B cell (primary cell): ENCODE measurements around the gene DCAF15. TPM values are rescaled to one million over a fixed set of nuclear protein-coding genes. Genes with fewer than 3 reads are reported as not detected.

Experiments
- ATAC-seq: fragments of 200-7000 bp; cut with Tn5 transposase; one replicate; pipeline ENCODE4 v1.10.0; 2021; ENCODE audit warnings: low read depth, mild to moderate bottlenecking, moderate number of reproducible peaks, moderate library complexity
- CTCF ChIA-PET: fragments of 350-600 bp; sonication (Branson Sonifier 250); formaldehyde crosslinking; loops from one replicate; lab custom pipeline; 2021; ENCODE audit warnings: antibody characterized with exemption, inconsistent platforms; lab: Charles Lee
- POLR2A ChIA-PET: fragments of 350-600 bp; sonication (Branson Sonifier 250); formaldehyde crosslinking; loops from one replicate; lab custom pipeline; 2021; ENCODE audit warnings: antibody characterized with exemption; lab: Charles Lee
- DNase-seq: peaks from one replicate; pipeline ENCODE4 v3.0.0; 2013
- H2AFZ ChIP-seq: 2 replicates; pipeline ENCODE4 v1.6.1; 2012; ENCODE audit warnings: mild to moderate bottlenecking, low read depth, low read length; ENCODE audit not compliant: insufficient read depth, poor library complexity, severe bottlenecking
- H3K27ac ChIP-seq, 2 donors: 1 replicate in 1 of 2; 2 replicates in 1 of 2; pipeline ENCODE4 v1.5.1; 2012 to 2013; ENCODE audit warnings: low read length in 2 of 2, mild to moderate bottlenecking in 2 of 2, moderate library complexity in 1 of 2
- H3K27me3 ChIP-seq, 4 experiments: fragments of 200-600 bp in 1 of 4; sonication (generic) in 1 of 4; replicated peaks in 1 of 4; 1 replicate in 2 of 4; 2 replicates in 2 of 4; pipeline versions ENCODE4 v1.6.1 to v1.7.0; 2013 to 2016; ENCODE audit warnings: low read length in 3 of 4, mild to moderate bottlenecking in 2 of 4, mixed read lengths in 1 of 4, moderate library complexity in 1 of 4; ENCODE audit not compliant: insufficient read depth in 4 of 4, control insufficient read depth in 3 of 4; ENCODE audit errors: control extremely low read depth in 1 of 4
- H3K36me3 ChIP-seq, 2 experiments: replicated peaks in 1 of 2; 1 replicate in 1 of 2; 2 replicates in 1 of 2; pipeline versions ENCODE4 v1.6.1 to v1.7.1; 2013; ENCODE audit warnings: low read length in 1 of 2; ENCODE audit not compliant: insufficient read depth in 2 of 2, control insufficient read depth in 1 of 2; ENCODE audit errors: control extremely low read depth in 1 of 2, extremely low read depth in 1 of 2
- H3K4me1 ChIP-seq, 2 donors: fragments of 200-600 bp in 1 of 2; sonication (generic) in 1 of 2; 1 replicate in 1 of 2; 2 replicates in 1 of 2; pipeline versions ENCODE4 v1.5.1 to v1.6.1; 2013 to 2017; ENCODE audit warnings: low read length in 2 of 2; ENCODE audit not compliant: control insufficient read depth in 2 of 2, insufficient read depth in 2 of 2
- H3K4me2 ChIP-seq: replicated peaks from 2 replicates; pipeline ENCODE3; 2012; ENCODE audit warnings: mild to moderate bottlenecking, low read depth, low read length; ENCODE audit not compliant: poor library complexity, severe bottlenecking
- H3K4me3 ChIP-seq, 5 experiments: fragments of 200-600 bp in 1 of 5; sonication (generic) in 1 of 5; 1 replicate in 3 of 5; 2 replicates in 2 of 5; pipeline versions ENCODE4 v1.5.1 to v1.7.0; 2011 to 2016; ENCODE audit warnings: low read length in 4 of 5, mild to moderate bottlenecking in 4 of 5, low read depth in 2 of 5, control low read depth in 1 of 5, moderate library complexity in 1 of 5; ENCODE audit not compliant: insufficient read depth in 1 of 5; ENCODE audit errors: control extremely low read depth in 1 of 5, extremely low read depth in 1 of 5
- H3K79me2 ChIP-seq: fragments of 200-600 bp; sonication (generic); one replicate; pipeline ENCODE4 v1.6.0; 2016; ENCODE audit warnings: low read length; ENCODE audit not compliant: control insufficient read depth, insufficient read depth
- H3K9ac ChIP-seq: fragments of 200-600 bp; sonication (generic); 2 replicates; pipeline ENCODE4 v1.6.1; 2017; ENCODE audit warnings: mild to moderate bottlenecking, low read length, moderate library complexity
- H3K9me3 ChIP-seq, 3 donors: one replicate each; pipeline versions ENCODE4 v1.6.1 to v1.7.1; 2013; ENCODE audit warnings: low read length in 2 of 3; ENCODE audit not compliant: control insufficient read depth in 2 of 3, insufficient read depth in 1 of 3; ENCODE audit errors: control extremely low read depth in 1 of 3
- H4K20me1 ChIP-seq: 2 replicates; pipeline ENCODE4 v1.6.0; 2012; ENCODE audit warnings: mild to moderate bottlenecking, low read length; ENCODE audit not compliant: insufficient read depth, control insufficient read depth, poor library complexity, severe bottlenecking
- H3K27ac Mint-ChIP-seq: one replicate; pipeline ENCODE4 v1.8.0; 2021; ENCODE audit warnings: mixed read lengths
- H3K27me3 Mint-ChIP-seq: one replicate; pipeline ENCODE4 v1.8.0; 2021; ENCODE audit warnings: mixed read lengths
- H3K4me1 Mint-ChIP-seq: one replicate; pipeline ENCODE4 v1.8.0; 2021; ENCODE audit warnings: mixed read lengths
- H3K4me3 Mint-ChIP-seq: one replicate; pipeline ENCODE4 v1.8.0; 2021; ENCODE audit warnings: mixed read lengths
- H3K9me3 Mint-ChIP-seq: one replicate; pipeline ENCODE4 v1.8.0; 2022; ENCODE audit warnings: mixed read lengths; ENCODE audit not compliant: insufficient read depth
- CTCF ChIP-seq: fragments of 200-600 bp; IDR thresholded peaks from one replicate; pipeline ENCODE4 v1.8.0; 2022; ENCODE audit warnings: antibody characterized with exemption, mild to moderate bottlenecking
- EZH2 ChIP-seq: IDR thresholded peaks from 2 replicates; pipeline ENCODE4 v1.6.1; 2012; ENCODE audit warnings: borderline replicate concordance, low read depth, mild to moderate bottlenecking, moderate library complexity, low read length; ENCODE audit not compliant: insufficient read depth, poor library complexity, severe bottlenecking
- WGBS: methylation state at CpG from one replicate; pipeline ENCODE4 v1.1.5; 2013; ENCODE audit warnings: missing lambda C conversion rate; ENCODE audit not compliant: insufficient coverage; 5-methylcytosine and 5-hydroxymethylcytosine counted together
- intact Hi-C: fragments of 100-400 bp; cut with micrococcal nuclease; formaldehyde crosslinking; loops from one replicate; pipeline ENCODE4 v1.10.0; 2022
- polyA plus RNA-seq: library from polyadenylated mRNA; depleted of rRNA; stranded (reverse); fragments of >200 nt; gene quantifications from 2 replicates; pipeline ENCODE4 v1.2.3, GENCODE V29; 2012
- total RNA-seq, 2 donors: library from RNA; stranded (reverse); fragments of 120-200 nt in 1 of 2; gene quantifications; 1 replicate in 1 of 2; 2 replicates in 1 of 2; pipeline versions ENCODE4 v1.2.3 to v1.2.4, GENCODE V29; 2013 to 2022

The DCAF15 gene
- total and polyA plus RNA-seq, 2 donors (not counting 1 experiment from before 2014, with no cell fraction given), result 116 to 157 TPM

- CTCF ChIA-PET, result no interaction called here
- TF ChIP-seq EZH2 (no peak), CTCF (no peak)
- peaks cover 1 to 3% of the 10 kb centered on the region in 2 donors for H3K4me1 ChIP-seq
Observed at GRCh38 chr19:13995017-13995728, 42.9 kb downstream of the DCAF15 start.

More at GRCh38 chr19:13995017-13995728, 42.9 kb downstream of the DCAF15 start:
- no peaks in the 10 kb centered on the region for H3K27me3 Mint-ChIP-seq
- WGBS, result 98% methylated on average over 10 of the region's 13 CpGs
- no peak overlapping the region for H3K27ac Mint-ChIP-seq
- Histone ChIP-seq H3K9me3 (peaks cover 0 to 6% (median 4%) of the 10 kb centered on the region in 3 donors), H3K36me3 (peaks cover 0 to 56% of the 10 kb centered on the region in 2 experiments), H3K4me2 (no peak overlapping the region), H3K9ac (no peak overlapping the region), H2AFZ (no peak overlapping the region), H3K27ac (no peak overlapping the region), H4K20me1 (peaks cover 21% of the 10 kb centered on the region), H3K79me2 (peaks cover 94% of the 10 kb centered on the region), H3K4me3 (no peak overlapping the region), H3K27me3 (no peaks in the 10 kb centered on the region)
- DNase-seq (no peak), ATAC-seq (no peak)
- H3K4me1 Mint-ChIP-seq, result peaks cover 9% of the 10 kb centered on the region
- H3K4me3 Mint-ChIP-seq, result no peak overlapping the region
- no peaks in the 10 kb centered on the region for H3K9me3 Mint-ChIP-seq
- POLR2A ChIA-PET, result no interaction called here
- intact Hi-C loops, result no loop called here
